Neural cell (in vitro differentiated cells): ENCODE measurements around the gene OLFM1.

Source experiments
- EP300 ChIP-seq: fragments of 450-650 bp; conservative IDR thresholded peaks from 2 replicates; pipeline ENCODE4 v1.6.1; 2014; ENCODE audit warnings: antibody characterized with exemption, mild to moderate bottlenecking, moderate library complexity; ENCODE audit not compliant: poor library complexity, severe bottlenecking
- EZH2 ChIP-seq: fragments of 200-600, 300-800 bp; shearing (Covaris generic), sonication (generic); IDR thresholded peaks from 2 replicates; pipeline ENCODE4 v1.6.1; 2014; ENCODE audit warnings: antibody characterized with exemption, low read length, borderline replicate concordance, mild to moderate bottlenecking; ENCODE audit not compliant: insufficient read depth, poor library complexity, severe bottlenecking
- POLR2AphosphoS5 ChIP-seq: IDR thresholded peaks from 2 replicates; pipeline ENCODE4 v1.6.1; 2012
- TF ChIP-seq, protein P1 (sequence below): fragments of 450-650 bp; IDR thresholded peaks from 2 replicates; pipeline ENCODE4 v1.5.1; 2014; ENCODE audit warnings: antibody characterized with exemption, mild to moderate bottlenecking, moderate library complexity; ENCODE audit not compliant: poor library complexity, severe bottlenecking
- TF ChIP-seq, protein P2 (sequence below): IDR thresholded peaks from 2 replicates; pipeline ENCODE4 v1.6.1; 2012; ENCODE audit warnings: borderline replicate concordance

DNA sequence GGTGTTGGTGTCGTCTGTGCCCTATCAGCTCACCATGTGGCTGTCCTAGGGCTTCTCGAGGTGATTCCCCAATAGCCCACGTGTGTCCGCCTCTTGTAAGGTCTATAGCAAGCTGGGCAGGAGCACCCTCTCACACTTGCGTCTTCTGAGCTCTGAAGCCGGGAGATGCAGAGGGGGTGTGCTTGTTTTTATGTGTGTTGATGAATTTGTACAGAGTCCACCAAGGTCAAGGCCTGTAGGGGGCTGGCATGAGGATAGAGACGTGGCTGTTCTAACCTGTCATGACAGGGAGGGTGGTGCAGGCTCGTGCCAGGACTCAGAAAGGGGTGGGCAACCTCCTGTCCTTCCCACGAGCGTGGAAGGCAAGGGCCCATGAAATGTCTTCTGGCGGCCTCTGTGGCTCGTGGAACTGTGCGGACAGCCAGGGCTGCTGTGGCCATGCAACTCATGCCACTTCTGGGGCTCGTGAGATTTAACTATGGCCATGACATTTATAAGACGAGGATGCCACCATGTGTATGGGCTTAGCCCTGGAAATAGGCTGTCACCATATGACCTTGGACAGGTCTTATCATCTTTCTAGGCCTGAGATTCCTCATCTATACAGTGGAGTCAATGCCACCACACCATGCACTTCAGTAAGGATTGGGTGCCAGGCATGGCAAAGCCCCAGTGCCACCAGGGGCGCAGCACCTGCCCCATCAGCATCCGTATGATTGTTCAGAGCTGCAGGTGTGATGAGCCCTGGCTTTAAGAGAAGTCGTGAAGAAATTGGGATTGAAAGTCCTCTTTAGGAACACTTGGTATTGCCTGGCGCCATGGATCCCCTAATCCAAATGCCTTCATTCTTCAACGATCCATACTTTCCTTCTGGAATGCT is 2.3 kb upstream of the OLFM1 start:
- TF ChIP-seq EP300 (no peak), POLR2AphosphoS5 (no peak), EZH2 (no peak)
- TF ChIP-seq, protein P1, sequence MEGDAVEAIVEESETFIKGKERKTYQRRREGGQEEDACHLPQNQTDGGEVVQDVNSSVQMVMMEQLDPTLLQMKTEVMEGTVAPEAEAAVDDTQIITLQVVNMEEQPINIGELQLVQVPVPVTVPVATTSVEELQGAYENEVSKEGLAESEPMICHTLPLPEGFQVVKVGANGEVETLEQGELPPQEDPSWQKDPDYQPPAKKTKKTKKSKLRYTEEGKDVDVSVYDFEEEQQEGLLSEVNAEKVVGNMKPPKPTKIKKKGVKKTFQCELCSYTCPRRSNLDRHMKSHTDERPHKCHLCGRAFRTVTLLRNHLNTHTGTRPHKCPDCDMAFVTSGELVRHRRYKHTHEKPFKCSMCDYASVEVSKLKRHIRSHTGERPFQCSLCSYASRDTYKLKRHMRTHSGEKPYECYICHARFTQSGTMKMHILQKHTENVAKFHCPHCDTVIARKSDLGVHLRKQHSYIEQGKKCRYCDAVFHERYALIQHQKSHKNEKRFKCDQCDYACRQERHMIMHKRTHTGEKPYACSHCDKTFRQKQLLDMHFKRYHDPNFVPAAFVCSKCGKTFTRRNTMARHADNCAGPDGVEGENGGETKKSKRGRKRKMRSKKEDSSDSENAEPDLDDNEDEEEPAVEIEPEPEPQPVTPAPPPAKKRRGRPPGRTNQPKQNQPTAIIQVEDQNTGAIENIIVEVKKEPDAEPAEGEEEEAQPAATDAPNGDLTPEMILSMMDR, result no peak
- TF ChIP-seq, protein P2, sequence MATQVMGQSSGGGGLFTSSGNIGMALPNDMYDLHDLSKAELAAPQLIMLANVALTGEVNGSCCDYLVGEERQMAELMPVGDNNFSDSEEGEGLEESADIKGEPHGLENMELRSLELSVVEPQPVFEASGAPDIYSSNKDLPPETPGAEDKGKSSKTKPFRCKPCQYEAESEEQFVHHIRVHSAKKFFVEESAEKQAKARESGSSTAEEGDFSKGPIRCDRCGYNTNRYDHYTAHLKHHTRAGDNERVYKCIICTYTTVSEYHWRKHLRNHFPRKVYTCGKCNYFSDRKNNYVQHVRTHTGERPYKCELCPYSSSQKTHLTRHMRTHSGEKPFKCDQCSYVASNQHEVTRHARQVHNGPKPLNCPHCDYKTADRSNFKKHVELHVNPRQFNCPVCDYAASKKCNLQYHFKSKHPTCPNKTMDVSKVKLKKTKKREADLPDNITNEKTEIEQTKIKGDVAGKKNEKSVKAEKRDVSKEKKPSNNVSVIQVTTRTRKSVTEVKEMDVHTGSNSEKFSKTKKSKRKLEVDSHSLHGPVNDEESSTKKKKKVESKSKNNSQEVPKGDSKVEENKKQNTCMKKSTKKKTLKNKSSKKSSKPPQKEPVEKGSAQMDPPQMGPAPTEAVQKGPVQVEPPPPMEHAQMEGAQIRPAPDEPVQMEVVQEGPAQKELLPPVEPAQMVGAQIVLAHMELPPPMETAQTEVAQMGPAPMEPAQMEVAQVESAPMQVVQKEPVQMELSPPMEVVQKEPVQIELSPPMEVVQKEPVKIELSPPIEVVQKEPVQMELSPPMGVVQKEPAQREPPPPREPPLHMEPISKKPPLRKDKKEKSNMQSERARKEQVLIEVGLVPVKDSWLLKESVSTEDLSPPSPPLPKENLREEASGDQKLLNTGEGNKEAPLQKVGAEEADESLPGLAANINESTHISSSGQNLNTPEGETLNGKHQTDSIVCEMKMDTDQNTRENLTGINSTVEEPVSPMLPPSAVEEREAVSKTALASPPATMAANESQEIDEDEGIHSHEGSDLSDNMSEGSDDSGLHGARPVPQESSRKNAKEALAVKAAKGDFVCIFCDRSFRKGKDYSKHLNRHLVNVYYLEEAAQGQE, result no peak
